ENCODE measurements around the gene DNAH9. TPM values are rescaled to one million over a fixed set of nuclear protein-coding genes. Genes with fewer than 3 reads are reported as not detected.
A peak's percentile ranks its signal among the peaks of the same experiment; 100 is the strongest.

DNAH9 gene
- total RNA-seq, 4 donors from 2014 or later: not detected

GRCh38 chr17:11853321-11854151, 255.3 kb downstream of the DNAH9 start:
- no peaks in the 10 kb centered on the region for H3K36me3 ChIP-seq
- DNase-seq: no peak
- H3K4me3 ChIP-seq: no peak overlapping the region
- no peaks in the 10 kb centered on the region for H3K4me1 ChIP-seq
- H3K9me3 ChIP-seq: no peaks in the 10 kb centered on the region
- H3K27me3 ChIP-seq: no peaks in the 10 kb centered on the region
- in situ Hi-C loops (cut with MboI; ENCODE audit: low sequenced_read_pairs in 4 of 4): no loop called here
- TF ChIP-seq, protein P1, sequence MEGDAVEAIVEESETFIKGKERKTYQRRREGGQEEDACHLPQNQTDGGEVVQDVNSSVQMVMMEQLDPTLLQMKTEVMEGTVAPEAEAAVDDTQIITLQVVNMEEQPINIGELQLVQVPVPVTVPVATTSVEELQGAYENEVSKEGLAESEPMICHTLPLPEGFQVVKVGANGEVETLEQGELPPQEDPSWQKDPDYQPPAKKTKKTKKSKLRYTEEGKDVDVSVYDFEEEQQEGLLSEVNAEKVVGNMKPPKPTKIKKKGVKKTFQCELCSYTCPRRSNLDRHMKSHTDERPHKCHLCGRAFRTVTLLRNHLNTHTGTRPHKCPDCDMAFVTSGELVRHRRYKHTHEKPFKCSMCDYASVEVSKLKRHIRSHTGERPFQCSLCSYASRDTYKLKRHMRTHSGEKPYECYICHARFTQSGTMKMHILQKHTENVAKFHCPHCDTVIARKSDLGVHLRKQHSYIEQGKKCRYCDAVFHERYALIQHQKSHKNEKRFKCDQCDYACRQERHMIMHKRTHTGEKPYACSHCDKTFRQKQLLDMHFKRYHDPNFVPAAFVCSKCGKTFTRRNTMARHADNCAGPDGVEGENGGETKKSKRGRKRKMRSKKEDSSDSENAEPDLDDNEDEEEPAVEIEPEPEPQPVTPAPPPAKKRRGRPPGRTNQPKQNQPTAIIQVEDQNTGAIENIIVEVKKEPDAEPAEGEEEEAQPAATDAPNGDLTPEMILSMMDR (IDR thresholded peaks at IDR 0.05 in 4 of 5, conservative IDR thresholded peaks at IDR 0.05 in 1 of 5): no peak
- TF ChIP-seq POLR2A (IDR thresholded peaks at IDR 0.05): no peak
- peak overlapping the region in 1 of 4 donors; percentile 46 for H3K27ac ChIP-seq
- peak; percentile 49 to 54 for ATAC-seq
- intact Hi-C loops (cut with DNase I; ENCODE audit: low total_unique reads): no loop called here

- Histone ChIP-seq H3K4me1 (no peaks in the 10 kb centered on the region), H3K36me3 (no peaks in the 10 kb centered on the region), H3K27me3 (no peaks in the 10 kb centered on the region), H3K27ac (no peak overlapping the region), H3K9me3 (no peaks in the 10 kb centered on the region), H3K4me3 (no peak overlapping the region)
- ATAC-seq (no peak), DNase-seq (no peak)
- TF ChIP-seq, protein P1 (IDR thresholded peaks at IDR 0.05 in 4 of 5, conservative IDR thresholded peaks at IDR 0.05 in 1 of 5): no peak
- no peak for TF ChIP-seq POLR2A (IDR thresholded peaks at IDR 0.05)
- in situ Hi-C loops (cut with MboI; ENCODE audit: low sequenced_read_pairs in 4 of 4): no loop called here
- intact Hi-C loops (cut with DNase I; ENCODE audit: low total_unique reads): no loop called here
Measured at GRCh38 chr17:11855306-11855705, 257.0 kb downstream of the DNAH9 start.

DNA sequence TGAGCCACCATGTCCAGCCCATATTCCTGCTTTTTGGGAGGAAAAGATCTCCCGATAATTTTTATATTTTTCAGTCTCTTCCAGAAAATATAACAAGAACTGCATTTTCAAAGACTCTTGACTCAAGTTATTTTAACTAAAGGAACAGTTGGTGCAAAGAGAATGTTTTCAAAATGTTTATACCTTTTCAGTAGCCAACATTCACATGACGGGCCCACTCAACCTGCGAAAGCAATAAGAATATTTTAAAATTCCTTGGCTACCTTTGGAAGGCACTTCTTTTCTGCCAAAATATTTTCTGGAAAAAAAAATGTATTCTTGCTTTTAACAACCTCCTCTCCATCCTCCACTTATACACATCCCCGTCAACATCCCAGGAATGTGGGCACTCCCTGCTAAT, 258.7 kb downstream of the DNAH9 start:
- intact Hi-C loops (cut with DNase I; ENCODE audit: low total_unique reads) (no loop called here), in situ Hi-C loops (cut with MboI; ENCODE audit: low sequenced_read_pairs in 4 of 4) (no loop called here)
- H3K27me3 ChIP-seq: no peaks in the 10 kb centered on the region
- ATAC-seq (no peak), DNase-seq (no peak)
- no peaks in the 10 kb centered on the region for H3K9me3 ChIP-seq
- H3K27ac ChIP-seq: no peak overlapping the region
- no peaks in the 10 kb centered on the region for H3K4me1 ChIP-seq
- no peak for TF ChIP-seq POLR2A (IDR thresholded peaks at IDR 0.05)
- TF ChIP-seq, protein P1 (IDR thresholded peaks at IDR 0.05 in 4 of 5, conservative IDR thresholded peaks at IDR 0.05 in 1 of 5): no peak
- no peak overlapping the region for H3K4me3 ChIP-seq
- no peaks in the 10 kb centered on the region for H3K36me3 ChIP-seq

- ATAC-seq (no peak), DNase-seq (no peak)
- in situ Hi-C loops (cut with MboI; ENCODE audit: low sequenced_read_pairs in 4 of 4) (no loop called here), intact Hi-C loops (cut with DNase I; ENCODE audit: low total_unique reads) (no loop called here)
- H3K9me3 ChIP-seq: peaks cover 0 to 4% (median 0%) of the 10 kb centered on the region in 3 donors
- H3K27ac ChIP-seq: no peak overlapping the region
- no peak overlapping the region for H3K4me3 ChIP-seq
- TF ChIP-seq, protein P1 (IDR thresholded peaks at IDR 0.05 in 4 of 5, conservative IDR thresholded peaks at IDR 0.05 in 1 of 5): no peak
- TF ChIP-seq POLR2A (IDR thresholded peaks at IDR 0.05): no peak
- H3K36me3 ChIP-seq: no peaks in the 10 kb centered on the region
- no peaks in the 10 kb centered on the region for H3K4me1 ChIP-seq
- H3K27me3 ChIP-seq: no peaks in the 10 kb centered on the region
Measured at GRCh38 chr17:11869680-11870394, 271.6 kb downstream of the DNAH9 start.

All from gastrocnemius medialis (tissue), 4 donors.